ENCODE measurements around the gene CEP70. TPM values are rescaled to one million over a fixed set of nuclear protein-coding genes. Genes with fewer than 3 reads are reported as not detected.

The CEP70 gene
- total RNA-seq, 2 experiments from 2014 or later, result 16.3 to 20.4 TPM

DNA sequence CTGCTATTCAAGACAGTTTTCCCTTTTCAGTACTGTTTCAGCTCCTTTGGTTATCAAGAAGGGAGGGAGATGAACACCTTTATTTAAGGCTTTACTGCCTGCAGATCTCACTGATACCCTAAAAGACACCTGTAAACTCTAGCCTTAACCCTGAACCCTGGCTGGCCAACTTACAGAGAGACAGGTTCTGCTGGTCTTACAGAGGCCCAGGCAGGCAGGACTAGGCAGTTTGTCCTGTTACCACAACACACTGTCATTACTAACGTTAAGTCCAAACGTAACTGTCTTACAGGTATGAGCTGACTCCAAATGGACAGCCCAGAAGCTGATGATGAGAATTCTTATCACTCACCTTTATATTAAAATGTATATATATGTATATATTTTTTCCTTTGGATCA is 117.5 kb downstream of the CEP70 start:
- no peaks in the 10 kb centered on the region for H3K27me3 Mint-ChIP-seq (ENCODE audit: low read depth)
- H3K27ac Mint-ChIP-seq, result no peak overlapping the region
- H3K9me3 Mint-ChIP-seq, result no peaks in the 10 kb centered on the region
- CTCF ChIA-PET, result interaction anchor here (1.0 to 1.1 kb wide), 3 partner anchors 16 to 443 kb away, joined by 3 read pairs; no protein-coding TSS in a partner anchor
- no peak for DNase-seq
- H3K4me3 Mint-ChIP-seq, result no peak overlapping the region
- no peaks in the 10 kb centered on the region for H3K4me1 Mint-ChIP-seq (ENCODE audit: low read depth)
- H3K36me3 Mint-ChIP-seq (ENCODE audit: low read depth), result no peaks in the 10 kb centered on the region
- intact Hi-C loops (cut with micrococcal nuclease), result loop anchor here (5.0 kb wide), 2 partner anchors 59 to 221 kb away; no protein-coding TSS in a partner anchor

DNA sequence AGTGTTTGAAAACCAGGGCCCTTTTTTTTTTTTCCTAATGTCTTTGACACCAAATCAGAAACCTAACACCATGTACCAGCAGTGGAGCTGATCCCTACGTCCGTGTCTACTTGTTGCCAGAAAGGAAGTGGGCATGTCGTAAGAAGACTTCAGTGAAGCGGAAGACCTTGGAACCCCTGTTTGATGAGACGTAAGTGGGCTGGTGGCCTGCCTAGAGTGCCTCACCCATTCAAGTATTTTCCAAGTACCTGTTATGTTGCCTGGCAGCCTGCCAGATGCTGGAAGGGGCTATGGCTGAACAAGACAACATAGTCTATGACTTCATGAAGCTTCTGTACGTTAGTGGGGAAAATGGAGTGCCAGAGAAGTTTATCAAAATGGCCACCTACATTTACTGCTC is 119.9 kb downstream of the CEP70 start:
- no peak overlapping the region for H3K27ac Mint-ChIP-seq
- no peaks in the 10 kb centered on the region for H3K9me3 Mint-ChIP-seq
- H3K4me1 Mint-ChIP-seq (ENCODE audit: low read depth), result no peaks in the 10 kb centered on the region
- H3K27me3 Mint-ChIP-seq (ENCODE audit: low read depth), result no peaks in the 10 kb centered on the region
- H3K36me3 Mint-ChIP-seq (ENCODE audit: low read depth), result no peaks in the 10 kb centered on the region
- CTCF ChIA-PET, result no interaction called here
- DNase-seq, result no peak
- H3K4me3 Mint-ChIP-seq, result no peak overlapping the region
- intact Hi-C loops (cut with micrococcal nuclease), result no loop called here

DNA sequence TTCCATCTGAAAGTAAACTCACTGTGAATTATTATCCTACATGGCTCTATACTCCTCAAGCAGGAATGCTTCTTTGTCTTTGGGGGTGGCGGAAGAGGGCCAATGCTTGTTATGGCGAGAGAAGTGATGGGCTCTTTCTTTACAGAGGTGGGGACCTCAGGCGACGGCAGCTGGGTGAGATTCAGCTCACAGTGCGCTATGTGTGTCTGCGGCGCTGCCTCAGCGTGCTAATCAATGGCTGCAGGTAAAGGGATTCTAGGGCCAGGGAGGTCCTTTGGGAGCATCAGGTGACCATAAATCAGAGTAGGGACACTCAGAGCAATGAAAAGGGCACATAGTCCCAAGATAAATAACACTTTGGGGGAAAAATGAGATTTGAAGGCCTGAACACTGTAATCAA is 120.7 kb downstream of the CEP70 start:
- H3K4me3 Mint-ChIP-seq, result no peak overlapping the region
- no peaks in the 10 kb centered on the region for H3K36me3 Mint-ChIP-seq (ENCODE audit: low read depth)
- DNase-seq, result no peak
- no peaks in the 10 kb centered on the region for H3K27me3 Mint-ChIP-seq (ENCODE audit: low read depth)
- H3K27ac Mint-ChIP-seq, result no peak overlapping the region
- intact Hi-C loops (cut with micrococcal nuclease), result no loop called here
- CTCF ChIA-PET, result no interaction called here
- H3K9me3 Mint-ChIP-seq, result no peaks in the 10 kb centered on the region
- H3K4me1 Mint-ChIP-seq (ENCODE audit: low read depth), result no peaks in the 10 kb centered on the region

DNA sequence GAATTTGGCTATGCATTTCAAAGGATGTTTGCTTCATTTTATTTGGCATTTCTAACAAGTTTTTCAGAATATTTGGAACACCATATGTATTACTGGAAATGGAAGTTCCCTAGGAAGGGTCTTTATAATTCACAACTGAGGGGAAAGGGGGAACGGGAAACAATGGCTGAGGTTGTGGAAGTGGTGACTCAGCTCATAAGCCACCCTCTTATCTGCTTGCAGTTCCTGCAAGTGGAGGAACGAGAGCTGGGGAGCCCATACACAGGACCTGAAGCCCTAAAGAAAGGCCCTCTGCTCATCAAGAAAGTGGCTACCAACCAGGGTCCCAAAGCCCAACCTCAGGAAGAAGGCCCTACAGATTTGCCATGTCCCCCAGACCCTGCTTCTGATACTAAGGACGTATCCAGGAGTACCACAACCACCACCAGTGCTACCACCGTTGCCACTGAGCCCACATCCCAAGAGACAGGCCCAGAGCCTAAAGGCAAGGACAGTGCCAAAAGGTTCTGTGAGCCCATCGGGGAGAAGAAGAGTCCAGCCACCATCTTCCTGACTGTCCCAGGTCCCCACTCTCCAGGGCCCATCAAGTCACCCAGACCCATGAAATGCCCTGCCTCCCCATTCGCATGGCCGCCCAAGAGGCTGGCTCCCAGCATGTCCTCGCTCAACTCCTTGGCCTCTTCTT is 121.8 kb downstream of the CEP70 start:
- H3K36me3 Mint-ChIP-seq (ENCODE audit: low read depth), result no peaks in the 10 kb centered on the region
- DNase-seq, result no peak
- H3K27ac Mint-ChIP-seq, result no peak overlapping the region
- H3K4me3 Mint-ChIP-seq, result no peak overlapping the region
- CTCF ChIA-PET, result interaction anchor here (0.6 to 1.5 kb wide), 5 partner anchors 10 to 451 kb away, joined by 3 to 7 read pairs (median 3); no protein-coding TSS in a partner anchor
- H3K9me3 Mint-ChIP-seq, result no peaks in the 10 kb centered on the region
- intact Hi-C loops (cut with micrococcal nuclease), result no loop called here
- H3K27me3 Mint-ChIP-seq (ENCODE audit: low read depth), result peaks cover 2% of the 10 kb centered on the region
- no peaks in the 10 kb centered on the region for H3K4me1 Mint-ChIP-seq (ENCODE audit: low read depth)

DNA sequence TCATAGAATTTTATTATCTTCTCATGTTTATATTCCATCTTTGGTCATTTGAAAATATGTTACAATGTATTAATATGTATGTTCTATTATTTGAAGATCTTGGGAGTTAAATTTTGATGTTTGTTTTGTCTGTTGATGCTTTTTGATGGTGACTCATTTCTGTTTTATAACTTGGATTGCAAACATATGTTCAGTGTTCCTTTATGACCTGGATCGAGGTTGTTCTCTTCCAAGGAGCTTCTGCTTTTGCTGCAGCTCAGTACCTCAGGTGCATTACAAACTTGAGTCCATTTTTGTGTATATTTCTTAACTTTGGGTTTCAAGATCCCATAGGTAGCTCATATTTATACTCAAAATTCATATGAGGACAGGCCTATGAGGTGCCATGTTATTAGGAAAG is 122.6 kb downstream of the CEP70 start:
- no peak overlapping the region for H3K4me3 Mint-ChIP-seq
- no peaks in the 10 kb centered on the region for H3K9me3 Mint-ChIP-seq
- no peaks in the 10 kb centered on the region for H3K36me3 Mint-ChIP-seq (ENCODE audit: low read depth)
- no peaks in the 10 kb centered on the region for H3K4me1 Mint-ChIP-seq (ENCODE audit: low read depth)
- no peak for DNase-seq
- intact Hi-C loops (cut with micrococcal nuclease), result no loop called here
- peaks cover 2% of the 10 kb centered on the region for H3K27me3 Mint-ChIP-seq (ENCODE audit: low read depth)
- H3K27ac Mint-ChIP-seq, result no peak overlapping the region
- CTCF ChIA-PET, result interaction anchor here (0.8 to 1.5 kb wide), 4 partner anchors 11 to 452 kb away, joined by 3 to 7 read pairs (median 4); no protein-coding TSS in a partner anchor

DNA sequence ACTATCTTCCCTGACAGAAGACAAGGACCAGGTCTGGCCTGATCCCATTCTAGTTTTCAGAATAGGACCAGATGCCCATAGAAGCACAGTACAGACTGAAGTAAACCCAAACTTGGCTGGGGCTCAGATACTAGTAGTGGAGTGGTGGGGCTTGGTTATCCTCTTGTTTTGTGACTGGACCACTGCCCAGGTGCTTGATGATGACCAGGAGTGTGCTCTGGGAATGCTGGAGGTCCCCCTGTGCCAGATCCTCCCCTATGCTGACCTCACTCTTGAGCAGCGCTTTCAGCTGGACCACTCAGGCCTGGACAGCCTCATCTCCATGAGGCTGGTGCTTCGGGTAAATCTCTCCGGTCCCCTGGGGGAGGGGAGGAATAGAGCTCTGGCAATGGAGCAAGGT is 123.4 kb downstream of the CEP70 start:
- intact Hi-C loops (cut with micrococcal nuclease), result no loop called here
- CTCF ChIA-PET, result interaction anchor here (1.2 to 1.4 kb wide), 2 partner anchors 8 to 53 kb away, joined by 3 to 7 read pairs; no protein-coding TSS in a partner anchor
- H3K4me3 Mint-ChIP-seq, result no peak overlapping the region

DNA sequence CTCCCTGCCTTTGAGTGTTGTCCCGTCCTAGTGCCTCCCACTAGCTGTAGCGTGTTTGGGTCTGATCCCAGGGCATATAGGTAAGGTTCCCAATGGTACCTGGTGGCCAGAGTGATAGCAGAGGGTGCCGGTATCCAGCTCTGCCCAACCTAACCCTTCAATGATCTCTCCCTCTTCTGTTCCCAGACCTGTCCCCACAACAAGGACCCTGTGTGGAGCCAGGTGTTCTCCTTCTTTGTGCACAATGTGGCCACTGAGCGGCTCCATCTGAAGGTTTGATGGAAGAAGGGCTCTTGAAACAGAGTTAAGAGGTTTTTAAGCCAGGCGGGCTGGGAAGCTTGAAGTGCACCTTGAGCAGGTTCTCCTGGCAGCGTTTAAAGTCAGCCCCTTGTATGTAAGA is 124.2 kb downstream of the CEP70 start:
- H3K9me3 Mint-ChIP-seq, result no peaks in the 10 kb centered on the region
- CTCF ChIA-PET, result interaction anchor here (1.4 kb wide), 1 partner anchor 9 kb away, joined by 7 read pairs; no protein-coding TSS in a partner anchor
- intact Hi-C loops (cut with micrococcal nuclease), result no loop called here
- no peak for DNase-seq
- no peak overlapping the region for H3K27ac Mint-ChIP-seq
- no peak overlapping the region for H3K4me3 Mint-ChIP-seq
- no peaks in the 10 kb centered on the region for H3K36me3 Mint-ChIP-seq (ENCODE audit: low read depth)
- H3K27me3 Mint-ChIP-seq (ENCODE audit: low read depth), result peaks cover 2% of the 10 kb centered on the region
- no peaks in the 10 kb centered on the region for H3K4me1 Mint-ChIP-seq (ENCODE audit: low read depth)

More for the DNA sequence above, 123.4 kb downstream of the CEP70 start:
- Mint-ChIP-seq H3K4me1 (ENCODE audit: low read depth) (no peaks in the 10 kb centered on the region), H3K27me3 (ENCODE audit: low read depth) (peaks cover 2% of the 10 kb centered on the region), H3K27ac (no peak overlapping the region), H3K9me3 (no peaks in the 10 kb centered on the region), H3K36me3 (ENCODE audit: low read depth) (no peaks in the 10 kb centered on the region)
- DNase-seq, result no peak

DNA sequence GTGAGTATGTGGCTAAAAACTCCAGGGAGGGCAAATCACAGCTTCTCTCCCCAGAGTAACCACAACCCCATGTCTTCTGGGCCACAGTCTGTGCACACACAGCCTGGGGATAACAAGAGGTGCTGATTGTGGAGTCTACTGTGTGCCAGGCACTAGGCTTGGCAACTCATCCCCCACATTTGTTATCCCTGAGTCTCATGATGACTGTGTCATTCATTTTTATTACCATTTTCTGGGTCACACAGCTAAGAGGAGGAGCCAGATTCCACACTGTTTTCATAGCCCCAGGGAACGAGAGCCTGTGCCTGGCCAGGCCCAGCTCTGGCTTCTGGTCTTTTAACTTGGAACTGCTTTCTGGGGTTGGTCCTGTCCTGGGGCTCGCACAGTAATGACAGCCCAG is 125.2 kb downstream of the CEP70 start:
- H3K27ac Mint-ChIP-seq, result no peak overlapping the region
- CTCF ChIA-PET, result no interaction called here

DNA sequence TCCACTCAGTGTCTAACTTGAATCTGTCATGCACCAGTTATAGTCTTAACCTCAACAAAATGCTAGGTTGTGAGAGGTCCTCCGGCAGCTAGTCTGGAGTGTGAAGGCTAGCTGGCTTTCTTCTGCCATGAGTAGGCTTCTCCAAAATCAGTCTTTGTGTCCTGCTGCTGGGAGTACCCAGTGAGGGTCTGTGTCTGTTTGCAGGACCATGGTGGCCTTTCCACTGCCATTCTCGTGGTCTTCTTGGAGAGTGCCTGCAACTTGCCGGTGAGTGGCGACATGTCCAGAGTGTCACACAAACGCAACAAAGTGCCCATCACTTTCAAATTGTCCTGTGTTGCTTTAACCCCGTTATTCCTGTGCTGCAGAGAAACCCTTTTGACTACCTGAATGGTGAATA is 125.6 kb downstream of the CEP70 start:
- H3K9me3 Mint-ChIP-seq, result no peaks in the 10 kb centered on the region
- DNase-seq, result no peak
- H3K36me3 Mint-ChIP-seq (ENCODE audit: low read depth), result no peaks in the 10 kb centered on the region
- peaks cover 2% of the 10 kb centered on the region for H3K27me3 Mint-ChIP-seq (ENCODE audit: low read depth)
- H3K4me3 Mint-ChIP-seq, result no peak overlapping the region
- intact Hi-C loops (cut with micrococcal nuclease), result no loop called here
- no peak overlapping the region for H3K27ac Mint-ChIP-seq
- CTCF ChIA-PET, result no interaction called here
- H3K4me1 Mint-ChIP-seq (ENCODE audit: low read depth), result no peaks in the 10 kb centered on the region

More for the DNA sequence above, 125.2 kb downstream of the CEP70 start:
- H3K27me3 Mint-ChIP-seq (ENCODE audit: low read depth), result peaks cover 2% of the 10 kb centered on the region
- H3K4me3 Mint-ChIP-seq, result no peak overlapping the region
- no peaks in the 10 kb centered on the region for H3K4me1 Mint-ChIP-seq (ENCODE audit: low read depth)
- intact Hi-C loops (cut with micrococcal nuclease), result no loop called here
- DNase-seq, result no peak
- no peaks in the 10 kb centered on the region for H3K9me3 Mint-ChIP-seq
- H3K36me3 Mint-ChIP-seq (ENCODE audit: low read depth), result no peaks in the 10 kb centered on the region

DNA sequence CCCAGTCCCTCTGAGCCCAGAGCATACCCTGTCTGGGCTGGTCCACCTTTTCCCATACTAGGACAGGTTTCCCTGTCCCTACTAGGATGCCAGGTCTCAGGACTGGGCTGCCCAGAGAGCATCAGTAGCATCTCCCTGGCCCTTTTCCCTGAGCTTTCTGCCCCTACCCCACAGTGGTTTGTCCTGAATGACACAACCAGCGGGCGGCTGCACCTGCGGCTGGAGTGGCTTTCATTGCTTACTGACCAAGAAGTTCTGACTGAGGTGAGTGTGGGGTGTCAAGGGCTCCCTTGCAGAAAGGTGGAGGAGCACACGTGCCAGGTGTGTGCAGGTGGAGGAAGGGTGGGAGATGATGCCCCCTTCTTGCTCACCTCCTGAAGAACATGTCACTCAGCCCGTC is 126.1 kb downstream of the CEP70 start:
- CTCF ChIA-PET, result no interaction called here

DNA sequence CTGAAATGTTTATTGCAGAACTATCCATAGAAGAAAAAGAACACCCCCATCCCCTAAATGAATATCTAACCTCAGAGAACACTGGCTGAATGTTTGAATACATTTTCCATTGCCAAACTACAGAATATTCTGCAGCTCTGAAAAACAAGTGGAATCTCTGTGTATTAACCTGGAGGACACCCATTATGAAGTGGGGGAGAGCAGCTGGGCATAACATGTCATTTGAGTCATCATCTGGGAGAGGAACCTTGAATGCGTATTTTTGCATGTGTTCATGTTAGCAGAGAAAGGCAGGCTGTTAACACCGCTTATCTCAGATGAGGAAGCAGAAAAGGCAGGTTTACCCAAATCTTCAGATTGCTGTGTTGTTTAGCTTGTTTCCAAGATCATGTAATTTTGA is 128.1 kb downstream of the CEP70 start:
- Mint-ChIP-seq H3K4me3 (no peak overlapping the region), H3K4me1 (ENCODE audit: low read depth) (no peaks in the 10 kb centered on the region), H3K9me3 (no peaks in the 10 kb centered on the region), H3K27ac (no peak overlapping the region), H3K27me3 (ENCODE audit: low read depth) (peaks cover 2% of the 10 kb centered on the region), H3K36me3 (ENCODE audit: low read depth) (no peaks in the 10 kb centered on the region)
- DNase-seq, result no peak
- intact Hi-C loops (cut with micrococcal nuclease), result no loop called here
- CTCF ChIA-PET, result no interaction called here

More for the DNA sequence above, 126.1 kb downstream of the CEP70 start:
- no peak for DNase-seq
- Mint-ChIP-seq H3K27ac (no peak overlapping the region), H3K36me3 (ENCODE audit: low read depth) (no peaks in the 10 kb centered on the region), H3K4me3 (no peak overlapping the region), H3K9me3 (no peaks in the 10 kb centered on the region), H3K27me3 (ENCODE audit: low read depth) (peaks cover 2% of the 10 kb centered on the region), H3K4me1 (ENCODE audit: low read depth) (no peaks in the 10 kb centered on the region)
- intact Hi-C loops (cut with micrococcal nuclease), result no loop called here

DNA sequence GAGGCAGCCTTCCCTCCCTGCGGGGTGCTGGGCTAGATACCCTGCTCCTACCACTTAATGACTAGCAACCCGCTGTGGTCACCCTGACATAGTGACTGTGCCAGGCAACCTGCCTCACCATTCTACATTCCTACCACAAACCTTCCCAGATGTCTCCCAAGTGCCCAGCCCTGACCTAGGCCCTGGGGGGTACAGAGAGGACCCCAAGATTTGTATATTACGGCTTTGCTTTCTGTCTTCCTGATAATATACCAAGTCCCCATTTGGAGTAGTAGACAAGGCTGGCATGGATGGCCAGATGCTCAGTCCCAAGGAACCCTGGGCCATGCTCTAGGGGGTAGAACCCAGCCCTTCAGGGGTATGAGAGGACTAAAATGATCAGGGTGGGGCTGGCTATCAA is 128.6 kb downstream of the CEP70 start:
- no peaks in the 10 kb centered on the region for H3K36me3 Mint-ChIP-seq (ENCODE audit: low read depth)
- CTCF ChIA-PET, result no interaction called here

DNA sequence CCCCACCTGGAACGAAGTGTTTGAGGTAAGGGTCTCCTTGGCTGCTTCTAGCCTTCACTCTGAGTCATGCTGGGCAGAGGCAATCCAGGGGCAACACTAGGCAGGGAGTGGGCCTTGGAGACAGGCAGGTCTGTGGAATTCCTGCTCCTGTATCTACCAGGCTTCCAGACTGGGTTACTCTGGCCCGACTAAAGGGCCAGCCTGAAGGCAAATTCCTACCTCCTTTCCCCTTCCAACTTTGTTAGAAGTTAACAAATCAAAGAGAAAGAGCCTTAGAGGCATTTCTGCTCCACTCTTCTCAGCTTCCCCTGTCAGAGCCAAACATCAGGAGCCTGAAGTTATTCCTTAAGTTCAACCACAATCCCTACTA is 129.6 kb downstream of the CEP70 start:
- Mint-ChIP-seq H3K4me3 (no peak overlapping the region), H3K27ac (no peak overlapping the region), H3K36me3 (ENCODE audit: low read depth) (no peaks in the 10 kb centered on the region), H3K9me3 (no peaks in the 10 kb centered on the region), H3K4me1 (ENCODE audit: low read depth) (no peaks in the 10 kb centered on the region), H3K27me3 (ENCODE audit: low read depth) (peaks cover 2% of the 10 kb centered on the region)
- DNase-seq, result no peak
- CTCF ChIA-PET, result interaction anchor here (0.9 kb wide), 1 partner anchor 49 kb away, joined by 3 read pairs; no protein-coding TSS in a partner anchor
- intact Hi-C loops (cut with micrococcal nuclease), result no loop called here

More for the DNA sequence above, 128.6 kb downstream of the CEP70 start:
- Mint-ChIP-seq H3K9me3 (no peaks in the 10 kb centered on the region), H3K27me3 (ENCODE audit: low read depth) (peaks cover 2% of the 10 kb centered on the region), H3K4me3 (no peak overlapping the region), H3K27ac (no peak overlapping the region), H3K4me1 (ENCODE audit: low read depth) (no peaks in the 10 kb centered on the region)
- intact Hi-C loops (cut with micrococcal nuclease), result no loop called here
- DNase-seq, result no peak
